HuH-7 (cell line): ENCODE results near the gene STXBP4.

ENCODE experiments used
- DNase-seq: peaks from one replicate; pipeline ENCODE4 v3.0.0; 2011; ENCODE audit warnings: low spot score

The STXBP4 gene

DNA sequence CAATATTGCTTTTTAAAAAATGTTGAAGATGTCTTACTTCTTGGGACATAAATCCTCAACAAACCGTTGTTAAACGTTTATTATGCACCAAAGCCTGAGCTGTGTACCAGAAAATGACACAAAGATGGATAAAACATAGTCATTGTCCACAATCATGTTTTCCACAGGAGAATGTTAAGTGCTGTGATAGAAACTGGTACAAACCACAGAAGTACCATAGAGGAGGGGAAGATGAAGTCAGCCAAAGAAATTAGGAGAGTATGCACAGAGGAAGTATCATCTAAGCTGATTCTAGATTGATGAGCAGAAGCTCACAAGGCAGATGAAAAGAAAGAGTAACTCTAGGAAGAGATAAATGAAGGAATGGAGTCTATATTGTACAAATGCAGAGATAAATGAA is 153.5 kb downstream of the STXBP4 start:
- no peak for DNase-seq

DNA sequence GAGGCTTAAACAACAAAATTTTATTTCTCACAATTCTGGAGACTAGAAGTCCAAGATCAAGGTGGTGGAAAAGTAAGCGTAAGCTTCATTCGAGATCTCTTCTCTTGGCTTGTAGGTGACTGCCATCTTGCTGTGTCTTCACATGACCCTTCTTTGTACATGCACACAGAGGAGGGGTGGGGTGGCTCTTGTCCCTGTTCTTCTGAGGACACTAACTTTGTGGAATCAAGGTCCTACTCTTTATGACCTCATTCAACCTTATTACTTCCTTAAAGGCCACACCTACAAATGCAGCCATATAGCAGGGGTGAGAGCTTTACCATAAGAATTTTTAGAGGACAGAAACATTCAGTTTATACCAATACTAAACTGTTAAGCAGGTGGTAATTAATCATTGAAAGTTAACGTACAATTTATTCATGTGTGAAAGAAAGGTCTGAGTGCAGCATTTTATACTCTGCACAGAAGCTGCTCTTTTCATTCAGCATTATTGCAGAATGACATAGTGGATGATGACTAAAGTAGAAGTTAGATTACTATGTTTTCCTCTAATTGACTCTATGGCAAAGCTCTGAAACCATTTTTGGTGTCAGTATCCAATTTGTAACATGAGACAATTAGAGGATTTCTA is 156.3 kb downstream of the STXBP4 start:
- no peak for DNase-seq

DNA sequence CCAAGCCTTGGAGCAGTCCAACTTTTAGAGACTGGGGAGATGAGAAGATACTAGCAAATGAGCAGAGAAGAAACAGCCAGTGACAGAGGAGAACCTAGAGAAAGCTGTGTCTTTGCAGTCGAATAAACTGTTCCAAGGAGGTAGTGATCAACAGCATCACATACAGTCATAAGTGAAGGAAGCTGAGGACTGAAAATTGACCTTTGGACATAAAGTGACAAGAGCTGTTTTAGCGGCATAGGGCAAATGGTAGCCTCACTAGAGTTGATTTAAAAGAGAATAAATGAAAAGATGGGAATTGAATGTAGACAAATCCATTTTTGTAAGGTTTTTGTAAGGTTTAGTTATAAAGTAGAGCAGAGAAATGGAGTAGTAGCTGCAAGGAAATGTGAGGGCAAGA is 165.0 kb downstream of the STXBP4 start:
- no peak for DNase-seq

DNA sequence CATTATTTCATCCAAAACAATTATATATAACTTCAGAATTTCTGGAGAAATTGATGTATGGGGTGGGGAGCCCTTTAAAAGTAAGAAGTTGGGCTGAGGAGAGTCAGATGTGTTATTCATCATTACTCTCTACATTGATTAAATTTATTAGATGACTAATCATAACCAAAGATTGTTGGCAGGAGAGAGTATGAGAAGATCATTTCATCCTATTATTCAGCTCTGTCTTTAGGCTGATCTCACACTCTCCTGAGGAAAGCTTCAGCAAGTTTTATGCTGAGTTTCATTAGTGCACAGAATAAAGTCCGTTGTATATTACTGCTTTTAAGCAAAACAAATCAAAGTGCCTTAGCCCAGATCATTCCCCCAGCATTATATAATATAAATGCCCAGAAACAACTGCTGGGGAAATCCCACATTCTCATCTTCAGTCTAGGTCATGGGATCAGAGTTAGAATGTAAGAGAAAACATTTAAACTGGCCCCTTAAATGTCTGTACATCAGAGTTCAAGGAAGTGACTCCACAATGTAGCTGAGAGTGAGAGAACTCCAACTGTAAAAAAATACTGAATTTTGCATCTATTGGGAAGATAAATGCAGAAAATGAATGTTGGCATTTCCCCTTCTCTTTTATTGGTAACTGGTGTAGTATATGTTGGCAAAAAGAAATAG is 166.1 kb downstream of the STXBP4 start:
- DNase-seq, result no peak

DNA sequence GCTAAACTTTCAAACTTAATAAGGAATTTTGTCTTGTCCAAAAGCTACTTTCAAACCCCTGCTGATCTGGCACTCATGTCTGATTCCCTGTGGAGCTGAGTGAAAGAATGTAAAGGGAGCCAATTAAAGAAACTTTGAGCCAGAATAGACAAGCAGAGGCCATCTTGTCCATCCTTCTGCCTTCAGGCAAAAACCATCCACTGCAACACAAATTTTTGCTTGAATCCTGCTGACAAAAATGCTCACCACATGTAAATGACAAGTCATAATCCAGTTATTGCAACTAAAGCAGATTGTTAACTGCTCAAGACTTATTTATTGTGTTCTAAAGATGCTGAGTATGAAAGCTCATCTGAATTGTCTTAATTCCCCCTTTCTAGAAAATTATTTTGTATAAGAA is 172.2 kb downstream of the STXBP4 start:
- no peak for DNase-seq

DNA sequence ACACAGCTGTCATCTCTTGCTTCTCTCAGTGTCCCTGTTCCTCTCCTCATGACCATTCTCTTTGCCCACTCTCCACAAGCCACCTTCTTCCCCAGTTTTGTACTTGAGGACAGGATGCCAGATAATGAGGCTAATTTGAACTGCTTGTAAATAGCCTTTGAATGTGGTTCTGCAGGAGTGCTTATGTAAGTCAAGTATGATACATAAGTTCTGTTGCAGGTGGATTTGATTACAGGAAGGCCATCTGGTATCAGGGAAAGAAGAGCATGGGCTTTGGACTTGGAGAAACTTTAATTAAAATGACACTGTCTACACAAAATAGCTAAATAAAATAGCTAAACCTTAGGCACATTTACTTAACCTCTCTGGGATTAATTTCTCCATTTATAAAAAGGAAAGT is 176.0 kb downstream of the STXBP4 start:
- DNase-seq, result no peak

DNA sequence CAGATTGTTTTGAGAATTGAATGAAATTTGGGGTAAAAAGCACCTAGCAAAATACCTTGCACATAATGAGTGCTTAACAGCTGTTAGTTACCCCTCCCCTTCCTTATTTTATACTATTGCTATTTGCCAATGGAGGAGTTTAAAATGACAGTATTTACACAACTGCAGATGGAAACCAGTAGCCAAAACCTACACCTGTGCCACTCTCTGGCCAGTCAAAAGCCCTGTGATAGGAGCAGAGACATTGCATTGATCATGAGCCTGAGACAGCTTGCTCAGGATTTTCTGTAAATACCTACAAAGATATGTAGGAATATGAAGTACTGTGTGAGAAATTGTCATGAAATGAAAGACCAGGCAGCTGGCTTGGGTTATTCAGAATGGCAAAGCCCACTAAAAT is 180.9 kb downstream of the STXBP4 start:
- no peak for DNase-seq

DNA sequence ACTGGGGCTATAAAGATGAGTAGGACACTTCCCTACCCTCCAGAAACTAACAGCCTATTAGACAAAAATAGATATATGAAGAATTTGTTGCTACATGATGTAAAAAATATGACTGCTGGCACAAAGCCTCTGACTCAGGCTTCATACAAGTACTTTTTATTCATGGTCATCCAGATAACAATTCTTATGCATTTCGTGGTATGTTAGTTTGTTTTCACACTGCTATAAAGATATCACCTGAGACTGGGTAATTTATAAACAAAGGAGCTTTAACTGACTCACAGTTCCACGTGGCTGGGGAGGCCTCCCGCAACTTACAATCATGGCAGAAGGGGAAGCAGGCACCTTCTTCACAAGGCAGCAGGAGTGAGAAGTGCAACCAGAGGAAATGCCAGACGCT is 183.7 kb downstream of the STXBP4 start:
- no peak for DNase-seq

DNA sequence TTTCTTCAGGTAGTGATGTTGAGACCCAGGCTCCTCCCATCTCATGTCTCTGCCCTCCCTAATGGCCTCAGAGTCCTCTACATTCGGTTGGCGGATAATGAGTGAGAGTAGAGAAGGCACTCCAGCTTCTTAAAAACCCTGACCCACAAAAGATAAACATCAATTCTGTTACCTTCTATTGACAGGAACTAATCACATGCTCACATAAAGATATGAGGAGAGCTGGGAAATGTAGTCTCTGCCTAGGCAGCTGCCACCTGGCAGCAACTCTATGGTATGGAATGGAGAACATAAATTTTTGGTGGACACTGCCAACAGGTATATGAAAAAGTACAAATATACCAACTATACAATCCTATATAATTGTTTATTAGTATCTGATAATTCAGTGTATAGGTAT is 185.5 kb downstream of the STXBP4 start:
- no peak for DNase-seq

DNA sequence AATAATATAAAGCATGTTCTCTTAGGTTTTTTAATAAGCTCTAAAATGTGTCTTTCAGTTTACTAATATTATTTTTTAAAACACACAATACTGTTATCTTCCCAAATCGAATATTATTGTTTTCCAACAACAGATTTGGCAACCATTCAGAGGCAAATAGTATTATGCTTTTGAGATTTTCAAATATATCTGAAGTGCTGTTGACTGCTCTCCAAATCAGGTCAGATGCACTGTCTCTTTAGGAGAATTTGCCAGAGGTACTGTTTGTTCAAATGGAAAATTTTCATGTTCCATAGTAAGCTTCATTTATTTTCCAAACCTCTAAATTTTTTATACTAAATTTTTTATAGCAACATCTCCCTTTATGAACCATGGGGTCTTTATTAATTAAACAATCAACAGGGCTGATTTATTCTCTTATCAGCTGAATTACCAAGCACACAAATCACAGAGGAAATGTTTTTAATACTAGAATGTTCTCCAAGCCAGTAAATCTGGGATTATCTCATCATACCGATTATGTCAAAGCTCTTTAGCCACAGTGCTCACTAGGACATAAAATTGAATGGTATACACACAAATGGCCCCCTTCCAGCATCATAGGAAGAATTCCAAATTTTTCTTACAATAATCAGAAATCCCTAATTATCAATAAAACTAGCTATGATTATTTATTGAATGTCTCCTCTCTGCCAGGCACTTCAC is 187.4 kb downstream of the STXBP4 start:
- DNase-seq, result no peak

DNA sequence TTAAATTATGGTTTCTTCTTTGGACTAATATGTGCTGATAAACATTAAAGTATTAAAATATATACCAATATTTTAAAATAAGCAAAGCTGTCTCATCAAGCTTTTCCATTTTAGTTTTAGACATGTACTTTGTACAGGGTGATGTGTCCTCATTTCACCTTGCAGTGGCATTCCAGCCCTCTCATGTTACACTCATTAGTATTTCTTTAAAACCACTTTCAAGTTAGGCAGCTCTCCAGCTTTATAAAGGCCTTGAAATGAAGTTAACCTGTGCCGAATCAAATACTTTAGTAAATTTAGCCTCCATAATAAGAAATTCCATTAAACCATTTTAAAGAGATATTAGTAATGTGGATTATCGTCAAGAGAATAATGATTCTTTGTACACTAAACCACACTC is 188.6 kb downstream of the STXBP4 start:
- peak; percentile 47 for DNase-seq

DNA sequence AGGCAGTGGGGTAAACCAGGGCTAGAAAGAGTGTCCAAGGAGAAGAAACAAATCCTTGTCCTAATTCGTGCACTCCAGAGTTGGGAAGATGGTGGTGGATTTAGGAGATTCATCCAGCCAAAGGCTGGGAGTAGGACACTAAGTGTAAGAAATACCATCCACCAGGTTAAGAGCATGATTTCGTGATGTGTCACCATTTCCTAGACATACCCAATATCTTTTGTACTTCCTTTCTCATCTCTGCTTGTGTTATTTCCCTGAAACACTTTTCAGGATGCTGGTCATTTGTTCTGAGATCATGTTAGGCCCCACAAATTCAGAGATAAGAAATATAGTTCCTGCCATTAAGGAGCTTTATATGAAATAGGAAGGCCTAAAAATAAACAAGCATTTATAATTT is 189.9 kb downstream of the STXBP4 start:
- no peak for DNase-seq

DNA sequence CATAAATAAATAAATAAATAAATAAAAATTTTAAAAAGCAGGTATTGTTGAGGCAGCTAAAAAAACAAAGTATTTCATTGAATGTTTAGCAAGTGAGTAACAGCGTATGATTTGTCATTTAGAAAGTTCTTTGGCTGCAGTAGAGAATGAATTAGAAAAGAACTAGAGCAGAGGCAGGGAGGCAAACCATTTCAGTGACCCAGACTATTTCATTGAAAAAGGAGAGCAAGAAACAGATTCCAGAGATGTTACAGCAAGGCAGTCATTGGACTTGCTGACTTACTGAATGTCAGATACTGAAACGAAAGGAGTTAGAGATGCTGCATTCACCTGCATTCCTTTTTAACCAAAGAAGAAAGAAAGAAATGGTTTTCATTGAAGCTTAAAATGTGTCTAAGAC is 190.7 kb downstream of the STXBP4 start:
- no peak for DNase-seq

DNA sequence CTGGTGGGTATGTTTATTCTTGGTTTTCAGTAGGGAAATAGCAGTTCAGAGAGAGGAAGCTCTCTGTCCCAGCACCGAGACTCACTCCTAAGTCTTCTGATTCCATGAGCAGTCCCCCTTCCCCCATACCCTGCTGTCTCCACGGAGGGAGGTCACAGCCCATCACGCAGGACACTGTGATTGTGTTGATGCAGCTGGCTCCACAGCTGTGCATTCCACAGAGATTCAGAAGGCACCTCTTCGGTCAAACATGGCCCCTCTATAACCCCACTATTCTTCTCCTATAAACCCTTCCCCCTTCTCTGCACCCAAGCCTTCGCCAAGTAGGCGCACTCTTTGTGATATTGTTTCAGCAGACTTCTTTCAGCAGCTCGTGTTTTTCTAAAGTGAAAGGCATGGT is 191.9 kb downstream of the STXBP4 start:
- DNase-seq, result no peak

DNA sequence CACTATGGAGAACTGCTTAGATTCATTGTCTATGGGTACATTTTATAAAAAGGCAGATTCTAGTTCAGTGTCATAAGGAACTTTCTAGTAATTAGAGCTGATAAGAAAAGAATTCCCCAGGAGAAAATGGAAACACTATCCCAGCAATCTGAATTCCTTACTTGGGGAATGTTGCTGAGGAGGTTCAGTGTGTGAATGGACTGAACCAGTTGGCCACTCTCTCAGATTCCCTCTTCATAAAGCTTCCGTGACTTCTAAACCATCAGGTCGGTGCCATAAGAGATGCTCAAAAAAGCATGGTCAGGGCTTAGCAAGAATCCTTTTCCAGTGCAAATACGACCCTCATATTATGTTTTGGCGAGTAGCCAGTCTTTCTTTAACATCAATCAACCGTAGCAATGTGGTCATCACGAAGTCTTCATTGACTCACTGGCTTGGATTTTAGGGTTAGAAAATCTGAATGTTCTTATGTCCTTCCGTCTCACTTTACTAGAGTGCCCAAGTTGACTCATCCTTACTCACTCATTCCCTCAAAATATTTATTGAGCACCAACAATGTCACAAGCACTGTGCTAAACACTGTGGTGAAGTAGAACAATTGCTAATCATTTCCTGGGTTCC is 193.5 kb downstream of the STXBP4 start:
- no peak for DNase-seq

DNA sequence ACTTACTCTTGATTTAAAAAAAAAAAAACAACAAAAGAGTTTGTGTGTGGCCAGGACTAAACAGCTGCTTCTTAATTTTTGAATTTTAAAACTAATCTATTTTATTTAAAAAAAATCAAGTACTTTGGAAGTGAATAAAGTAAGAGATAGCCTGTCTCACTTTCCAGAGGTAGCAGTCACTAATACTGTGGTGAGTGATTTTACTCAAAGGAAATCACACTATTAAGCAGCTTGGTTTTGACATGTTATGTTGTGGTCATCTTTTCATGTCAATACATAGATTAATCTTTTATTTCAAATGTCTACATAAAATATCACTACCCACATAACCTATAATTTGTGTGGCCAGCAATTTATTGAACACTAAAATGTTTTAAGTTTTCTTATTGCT is 194.0 kb downstream of the STXBP4 start:
- no peak for DNase-seq

DNA sequence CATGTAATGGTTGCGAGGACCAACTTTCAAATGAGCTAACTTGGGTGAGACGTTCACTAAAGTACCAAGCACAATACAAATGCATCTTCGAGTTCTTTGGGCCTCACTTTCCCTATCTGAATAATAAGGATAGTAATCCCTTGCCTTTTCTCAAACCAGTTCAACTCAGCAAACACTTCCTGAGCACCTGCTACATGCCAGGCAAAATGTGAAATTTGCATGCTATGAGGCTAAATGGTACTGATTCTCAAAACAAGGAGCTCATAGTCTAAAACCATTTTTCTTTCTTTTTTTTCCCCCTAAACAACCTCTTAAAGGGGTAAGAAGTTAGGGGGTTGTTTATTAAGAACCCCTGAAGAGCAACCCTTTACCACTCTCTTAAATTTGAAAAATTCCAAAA is 194.8 kb downstream of the STXBP4 start:
- DNase-seq, result no peak

DNA sequence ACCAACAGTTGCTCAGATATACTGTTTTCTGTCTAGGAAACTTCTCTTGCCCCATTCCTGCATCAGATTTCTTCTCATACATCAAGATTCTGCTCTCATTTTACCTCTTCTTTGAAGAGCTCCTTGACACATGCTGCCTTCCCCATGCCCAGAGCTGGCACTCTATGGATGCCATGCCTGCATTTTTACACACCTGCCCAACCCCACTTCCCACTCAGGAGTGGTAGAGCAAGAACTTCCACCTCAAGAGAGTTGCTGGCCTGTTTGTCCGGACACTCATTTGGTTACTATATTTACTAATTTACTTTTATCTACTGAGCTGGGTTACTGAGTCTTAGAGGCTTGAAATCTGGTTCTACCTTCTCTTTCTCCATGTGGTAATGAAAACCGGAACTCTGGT is 197.9 kb downstream of the STXBP4 start:
- DNase-seq, result no peak

DNA sequence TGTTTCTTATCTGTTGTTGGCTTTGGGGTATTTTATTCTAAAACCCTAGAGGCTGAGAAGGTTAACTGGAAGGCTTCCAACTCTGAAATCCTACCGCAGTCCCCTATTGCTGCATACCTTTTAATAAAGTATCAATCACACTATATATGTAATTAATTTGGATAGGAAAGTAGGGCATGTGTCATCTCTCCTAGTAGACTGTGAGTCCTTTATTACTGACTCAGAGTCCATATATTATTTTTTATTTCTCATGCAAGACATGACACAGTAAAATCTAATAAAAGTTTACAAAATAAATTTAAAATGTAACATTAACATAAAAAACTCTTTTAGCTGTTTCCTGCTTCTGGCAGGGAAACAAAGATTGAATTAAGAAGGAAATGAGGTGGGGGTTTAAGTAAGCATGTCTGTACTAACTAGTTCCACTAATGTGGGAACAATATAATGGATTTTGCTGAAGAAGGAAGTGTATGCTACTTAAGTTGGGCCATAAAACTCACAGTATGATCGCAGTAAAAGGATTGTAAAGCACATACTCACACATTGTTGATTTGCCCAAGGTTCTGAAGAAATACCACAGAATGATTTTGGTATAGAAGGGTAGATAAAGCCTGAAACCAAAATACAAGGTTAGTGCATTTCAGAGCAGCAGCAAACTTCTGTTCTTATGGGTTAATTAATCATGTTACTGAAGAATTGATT is 198.6 kb downstream of the STXBP4 start:
- no peak for DNase-seq

DNA sequence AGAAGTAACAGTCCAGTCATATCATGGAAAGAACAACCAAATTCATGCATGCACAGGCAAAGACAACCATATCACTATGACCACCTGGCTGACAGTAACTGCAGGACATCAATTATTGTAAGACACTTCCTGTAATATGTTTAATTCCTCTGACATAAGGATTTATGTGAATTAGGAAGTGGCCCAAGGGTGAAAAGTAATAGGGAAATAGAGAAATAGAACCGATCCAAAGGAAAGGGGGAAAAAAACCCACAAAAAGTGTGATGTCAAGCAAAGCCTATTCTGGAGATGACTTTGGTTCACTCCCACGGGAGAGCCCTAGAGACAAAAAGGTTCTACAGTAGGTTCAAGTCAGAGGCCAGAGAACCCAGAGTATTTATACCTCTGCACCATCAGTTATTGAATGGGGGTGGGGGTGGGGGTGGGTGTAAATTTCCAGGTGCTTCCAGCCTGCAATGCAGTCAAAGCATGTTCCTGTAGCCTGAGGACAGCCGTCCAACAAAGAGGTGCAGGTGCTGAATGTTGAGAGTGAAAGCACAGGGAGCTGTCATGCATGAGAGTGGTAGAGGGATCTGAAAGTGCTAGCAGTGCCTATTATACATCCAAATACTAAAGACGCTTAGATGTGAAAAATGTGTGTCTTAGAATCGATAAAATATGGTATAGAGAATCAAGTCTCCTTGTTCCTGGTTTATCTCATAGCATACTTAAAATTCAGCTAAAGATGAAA is 200.6 kb downstream of the STXBP4 start:
- DNase-seq, result no peak

DNA sequence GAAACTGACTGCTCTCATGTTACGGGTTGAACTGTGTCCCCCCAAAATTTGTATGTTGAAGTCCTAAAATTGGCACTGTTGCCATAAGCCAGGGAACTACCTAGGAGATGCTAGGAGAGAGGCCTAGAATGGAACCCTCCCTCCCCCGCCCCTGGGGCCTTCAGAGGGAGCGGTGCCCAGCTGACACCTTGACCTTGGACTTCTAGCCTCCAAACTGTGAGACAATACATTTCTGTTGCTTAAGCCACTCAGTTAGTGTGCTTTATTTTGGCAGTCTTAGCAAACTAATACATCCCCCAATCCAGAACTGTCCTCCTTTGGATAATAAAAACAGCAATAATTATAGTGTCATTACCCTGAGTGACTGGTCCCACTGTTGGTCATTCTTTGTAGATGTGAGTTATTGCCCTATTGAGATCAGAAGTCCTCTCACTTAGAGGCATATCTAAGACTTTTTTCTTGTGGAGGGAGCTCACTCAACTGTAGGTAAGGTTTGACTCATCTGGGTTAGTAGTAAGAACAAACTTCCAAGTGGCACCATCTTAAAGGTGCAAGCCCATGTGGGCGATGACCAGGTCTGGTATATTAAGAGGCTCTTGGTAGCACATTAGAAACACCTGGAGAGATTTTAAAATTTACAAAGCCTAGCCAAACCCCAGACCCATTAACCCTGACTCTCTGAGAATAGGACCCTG is 203.2 kb downstream of the STXBP4 start:
- no peak for DNase-seq
